Measurements from ENCODE around the gene CCDC159. TPM values are rescaled to one million over a fixed set of nuclear protein-coding genes. Genes with fewer than 3 reads are reported as not detected.
A peak's percentile ranks its signal among the peaks of the same experiment; 100 is the strongest.
"Not testable (repeated sequence)": the region's sequence is repeated elsewhere in the genome, so short reads cannot be mapped to it uniquely, and the experiment has no call there.

The CCDC159 gene
- total RNA-seq, 3 donors from 2014 or later (not counting 1 experiment from before 2014, with no cell fraction given): 86.9 to 94.9 (median 91.8) TPM

- Histone ChIP-seq H3K4me1 (ENCODE audit: control insufficient read depth, insufficient read depth, low read length) (peaks cover 33% of the 10 kb centered on the region), H3K36me3 (ENCODE audit: control insufficient read depth, insufficient read depth, low read length) (no peaks in the 10 kb centered on the region), H3K4me3 (ENCODE audit: low read length) (no peak overlapping the region), H3K9me3 (ENCODE audit: control insufficient read depth, insufficient read depth, low read length) (no peaks in the 10 kb centered on the region), H3K27me3 (ENCODE audit: control insufficient read depth, insufficient read depth, low read length) (no peaks in the 10 kb centered on the region), H3K27ac (ENCODE audit: low read length) (no peak overlapping the region)
- H3K27me3 Mint-ChIP-seq (ENCODE audit: low read depth in 2 of 2): no peaks in the 10 kb centered on the region
- H3K36me3 Mint-ChIP-seq: no peaks in the 10 kb centered on the region
- no peaks in the 10 kb centered on the region for H3K9me3 Mint-ChIP-seq
- intact Hi-C loops (cut with micrococcal nuclease): no loop called here
- H3K4me3 Mint-ChIP-seq: peak overlapping the region; percentile 62
- H3K4me1 Mint-ChIP-seq: peaks cover 18 to 30% of the 10 kb centered on the region in 2 donors
- ATAC-seq (no peak), DNase-seq (no peak)
- 97% methylated on average over 7 of the region's 7 CpGs for WGBS (ENCODE audit: insufficient coverage)
- TF ChIP-seq CTCF (IDR thresholded peaks at IDR 0.05): no peak
- H3K27ac Mint-ChIP-seq: peak overlapping the region; percentile 56 to 81
These were observed 8.2 kb upstream of the CCDC159 start for GRCh38 chr19:11338121-11338520.

GRCh38 chr19:11338569-11339253, 7.6 kb upstream of the CCDC159 start:
- Mint-ChIP-seq H3K9me3 (no peaks in the 10 kb centered on the region), H3K36me3 (no peaks in the 10 kb centered on the region), H3K4me1 (peaks cover 18 to 30% of the 10 kb centered on the region in 2 donors), H3K4me3 (peak overlapping the region; percentile 87), H3K27me3 (ENCODE audit: low read depth in 2 of 2) (no peaks in the 10 kb centered on the region), H3K27ac (peak overlapping the region; percentile 26 to 81)
- peak overlapping the region; percentile 45 for H3K4me3 ChIP-seq (ENCODE audit: low read length)
- H3K27ac ChIP-seq (ENCODE audit: low read length): no peak overlapping the region
- ATAC-seq (no peak), DNase-seq (no peak)
- peaks cover 33% of the 10 kb centered on the region for H3K4me1 ChIP-seq (ENCODE audit: control insufficient read depth, insufficient read depth, low read length)
- no peak for TF ChIP-seq CTCF (IDR thresholded peaks at IDR 0.05)
- WGBS (ENCODE audit: insufficient coverage): 50% methylated on average over 20 of the region's 21 CpGs
- H3K36me3 ChIP-seq (ENCODE audit: control insufficient read depth, insufficient read depth, low read length): no peaks in the 10 kb centered on the region
- intact Hi-C loops (cut with micrococcal nuclease): no loop called here
- H3K27me3 ChIP-seq (ENCODE audit: control insufficient read depth, insufficient read depth, low read length): no peaks in the 10 kb centered on the region
- no peaks in the 10 kb centered on the region for H3K9me3 ChIP-seq (ENCODE audit: control insufficient read depth, insufficient read depth, low read length)

GRCh38 chr19:11339254-11340098, 6.8 kb upstream of the CCDC159 start, which contains the start of gene RAB3D:
RAB3D (minus strand) TSS chr19:11339657; CDS start chr19:11337399, 2,258 bp downstream.
- H3K27ac ChIP-seq (ENCODE audit: low read length): no peak within 1 kb of the TSS
- Mint-ChIP-seq H3K27ac (peak within 1 kb of the TSS; percentile 26 to 81), H3K9me3 (no peaks in the 10 kb centered on the region), H3K36me3 (no peaks in the 10 kb centered on the region), H3K4me3 (peak within 1 kb of the TSS; percentile 87), H3K4me1 (peaks cover 18 to 33% of the 10 kb centered on the region in 2 donors), H3K27me3 (ENCODE audit: low read depth in 2 of 2) (no peaks in the 10 kb centered on the region)
- peaks cover 33% of the 10 kb centered on the region for H3K4me1 ChIP-seq (ENCODE audit: control insufficient read depth, insufficient read depth, low read length)
- H3K27me3 ChIP-seq (ENCODE audit: control insufficient read depth, insufficient read depth, low read length): no peaks in the 10 kb centered on the region
- TF ChIP-seq CTCF (IDR thresholded peaks at IDR 0.05): no peak
- H3K9me3 ChIP-seq (ENCODE audit: control insufficient read depth, insufficient read depth, low read length): no peaks in the 10 kb centered on the region
- 9% methylated on average over 53 of the region's 53 CpGs for WGBS (ENCODE audit: insufficient coverage)
- intact Hi-C loops (cut with micrococcal nuclease): no loop called here
- ATAC-seq: peak; percentile 90 to 95 (median 92)
- no peaks in the 10 kb centered on the region for H3K36me3 ChIP-seq (ENCODE audit: control insufficient read depth, insufficient read depth, low read length)
- DNase-seq: peak; percentile 62 to 83
- H3K4me3 ChIP-seq (ENCODE audit: low read length): peak within 1 kb of the TSS; percentile 45

GRCh38 chr19:11340099-11340467, 6.2 kb upstream of the CCDC159 start:
- H3K27me3 Mint-ChIP-seq (ENCODE audit: low read depth in 2 of 2); DNase-seq; H3K9me3 ChIP-seq (ENCODE audit: control insufficient read depth, insufficient read depth, low read length); H3K4me3 ChIP-seq (ENCODE audit: low read length); H3K27ac ChIP-seq (ENCODE audit: low read length); H3K36me3 Mint-ChIP-seq; H3K9me3 Mint-ChIP-seq; H3K27me3 ChIP-seq (ENCODE audit: control insufficient read depth, insufficient read depth, low read length); ATAC-seq; intact Hi-C loops (cut with micrococcal nuclease); H3K36me3 ChIP-seq (ENCODE audit: control insufficient read depth, insufficient read depth, low read length): not testable (repeated sequence)
- peaks cover 35% of the 10 kb centered on the region for H3K4me1 ChIP-seq (ENCODE audit: control insufficient read depth, insufficient read depth, low read length)
- 92% methylated on average over 8 of the region's 8 CpGs for WGBS (ENCODE audit: insufficient coverage)
- Mint-ChIP-seq H3K4me3 (peak overlapping the region; percentile 87), H3K27ac (peak overlapping the region in 1 of 2 donors; percentile 81), H3K4me1 (peaks cover 18 to 34% of the 10 kb centered on the region in 2 donors)

Data from natural killer cell (primary cell).